ENCODE results near the gene SS18L1.
"Not testable (repeated sequence)": the region's sequence is repeated elsewhere in the genome, so short reads cannot be mapped to it uniquely, and the experiment has no call there.

Gene SS18L1

DNA sequence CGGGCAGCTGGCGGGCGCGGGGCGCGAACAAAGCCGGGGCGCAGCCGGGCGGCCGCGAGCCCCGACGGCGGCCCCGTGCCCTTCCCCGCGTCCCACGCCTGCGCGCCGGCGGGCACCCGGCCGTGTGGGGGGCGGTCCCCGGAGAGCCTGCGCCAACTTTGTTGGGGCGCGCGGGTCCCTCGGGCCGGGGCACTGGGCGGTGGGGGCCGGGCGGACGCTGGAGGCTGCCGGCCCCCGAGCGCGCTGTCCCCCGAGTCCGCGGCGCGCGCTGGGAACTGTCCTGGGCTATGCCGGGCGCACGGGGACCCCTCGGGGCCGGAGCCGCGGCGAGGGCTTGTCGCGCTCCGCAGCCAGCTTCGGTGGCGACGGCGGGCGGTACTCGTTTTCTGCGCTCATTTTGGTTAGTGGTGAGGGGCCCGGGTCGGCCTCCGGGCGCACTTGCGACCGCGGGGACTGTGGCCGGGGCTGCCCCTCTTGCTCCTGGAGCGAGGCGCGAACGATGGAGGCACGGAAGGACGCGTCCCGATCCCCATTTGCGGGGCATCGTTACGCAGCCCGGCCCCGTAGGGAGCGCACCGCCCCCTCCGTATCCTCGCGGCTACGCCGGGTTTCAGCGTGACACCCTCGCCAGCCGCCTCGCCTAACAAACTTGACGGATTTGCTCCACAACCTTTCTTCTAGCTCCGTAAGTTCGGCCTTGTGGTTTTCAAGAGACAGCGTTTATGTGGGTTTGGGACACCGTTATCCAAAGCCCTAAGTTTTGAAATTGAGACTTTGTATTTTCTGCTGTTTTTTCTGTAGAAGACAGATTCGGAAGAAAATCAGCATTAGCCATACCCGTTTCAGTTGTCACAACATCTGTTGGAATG is 622 bp downstream of the SS18L1 start:
- Mint-ChIP-seq H3K36me3 (ENCODE audit: low read depth) (peaks cover 16% of the 10 kb centered on the region), H3K27ac (peak overlapping the region; percentile 86 to 96 (median 95)), H3K4me1 (peaks cover 49% of the 10 kb centered on the region), H3K4me3 (peak overlapping the region; percentile 88 to 97 (median 91)), H3K27me3 (ENCODE audit: low read depth) (no peaks in the 10 kb centered on the region), H3K9me3 (no peaks in the 10 kb centered on the region)
- TF ChIP-seq, protein P1, sequence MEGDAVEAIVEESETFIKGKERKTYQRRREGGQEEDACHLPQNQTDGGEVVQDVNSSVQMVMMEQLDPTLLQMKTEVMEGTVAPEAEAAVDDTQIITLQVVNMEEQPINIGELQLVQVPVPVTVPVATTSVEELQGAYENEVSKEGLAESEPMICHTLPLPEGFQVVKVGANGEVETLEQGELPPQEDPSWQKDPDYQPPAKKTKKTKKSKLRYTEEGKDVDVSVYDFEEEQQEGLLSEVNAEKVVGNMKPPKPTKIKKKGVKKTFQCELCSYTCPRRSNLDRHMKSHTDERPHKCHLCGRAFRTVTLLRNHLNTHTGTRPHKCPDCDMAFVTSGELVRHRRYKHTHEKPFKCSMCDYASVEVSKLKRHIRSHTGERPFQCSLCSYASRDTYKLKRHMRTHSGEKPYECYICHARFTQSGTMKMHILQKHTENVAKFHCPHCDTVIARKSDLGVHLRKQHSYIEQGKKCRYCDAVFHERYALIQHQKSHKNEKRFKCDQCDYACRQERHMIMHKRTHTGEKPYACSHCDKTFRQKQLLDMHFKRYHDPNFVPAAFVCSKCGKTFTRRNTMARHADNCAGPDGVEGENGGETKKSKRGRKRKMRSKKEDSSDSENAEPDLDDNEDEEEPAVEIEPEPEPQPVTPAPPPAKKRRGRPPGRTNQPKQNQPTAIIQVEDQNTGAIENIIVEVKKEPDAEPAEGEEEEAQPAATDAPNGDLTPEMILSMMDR (IDR thresholded peaks at IDR 0.05; ENCODE audit: unreplicated experiment in 3 of 3) = no peak

DNA sequence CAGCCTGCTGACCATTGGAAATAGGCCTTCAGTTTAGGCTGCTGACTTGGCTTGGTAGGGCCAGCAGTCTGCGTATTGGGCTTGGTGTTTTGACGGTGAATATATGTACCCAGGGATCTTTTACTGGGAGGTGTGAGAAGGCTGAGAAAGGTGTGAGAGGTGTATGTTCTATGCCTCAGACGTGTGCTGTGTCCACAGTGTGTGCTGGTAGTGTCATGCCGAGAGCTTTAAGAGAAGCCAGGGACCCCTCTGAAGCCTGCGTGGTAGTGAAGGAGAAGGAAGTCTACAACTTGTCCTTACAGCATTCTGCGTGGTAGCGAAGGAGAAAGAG is 2.1 kb downstream of the SS18L1 start:
- Mint-ChIP-seq H3K27ac (peak overlapping the region in 2 of 3 experiments; percentile 58 to 86), H3K9me3 (no peaks in the 10 kb centered on the region), H3K27me3 (ENCODE audit: low read depth) (no peaks in the 10 kb centered on the region), H3K4me1 (peaks cover 57% of the 10 kb centered on the region), H3K4me3 (peak overlapping the region; percentile 88 to 97 (median 91)), H3K36me3 (ENCODE audit: low read depth) (peaks cover 8% of the 10 kb centered on the region)
- TF ChIP-seq, protein P1 (IDR thresholded peaks at IDR 0.05; ENCODE audit: unreplicated experiment in 3 of 3) = no peak

DNA sequence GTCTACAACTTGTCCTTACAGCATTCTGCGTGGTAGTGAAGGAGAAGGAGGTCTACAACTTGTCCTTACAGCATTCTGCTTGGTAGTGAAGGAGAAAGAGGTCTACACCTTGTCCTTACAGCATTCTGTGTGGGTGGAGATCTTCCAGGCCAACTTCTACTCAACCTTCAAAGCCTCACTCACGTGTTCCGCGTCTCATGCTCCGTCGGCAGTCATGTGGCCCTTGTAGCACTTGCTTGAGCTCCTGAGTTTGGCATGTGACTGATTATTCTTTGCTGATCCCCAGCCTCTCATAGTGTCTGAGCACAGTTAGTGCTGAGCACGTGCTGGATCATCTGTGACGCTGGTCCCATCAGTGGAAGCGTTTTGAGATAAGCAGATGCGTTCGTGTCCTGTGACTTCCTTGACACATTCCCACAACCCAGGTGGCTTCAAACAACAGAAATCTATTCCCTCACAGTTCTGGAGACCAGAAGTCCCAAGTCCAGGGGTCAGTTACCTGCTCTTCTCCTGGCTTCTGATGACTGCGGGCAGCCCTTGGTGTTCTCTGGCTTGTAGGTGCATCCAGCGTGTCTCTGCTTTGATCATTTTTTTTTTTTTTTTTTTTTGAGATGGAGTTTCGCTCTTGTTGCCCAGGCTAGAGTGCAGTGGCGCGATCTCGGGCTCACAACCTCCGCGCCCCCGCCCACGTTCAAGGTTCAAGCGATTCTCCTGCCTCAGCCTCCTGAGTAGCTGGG is 2.6 kb downstream of the SS18L1 start:
- Mint-ChIP-seq H3K27me3 (ENCODE audit: low read depth) (no peaks in the 10 kb centered on the region), H3K4me3 (peak overlapping the region; percentile 88 to 97 (median 91)), H3K4me1 (peaks cover 53% of the 10 kb centered on the region), H3K36me3 (ENCODE audit: low read depth) (peaks cover 6% of the 10 kb centered on the region), H3K9me3 (no peaks in the 10 kb centered on the region), H3K27ac (peak overlapping the region in 1 of 3 experiments; percentile 58)
- TF ChIP-seq, protein P1 (IDR thresholded peaks at IDR 0.05; ENCODE audit: unreplicated experiment in 3 of 3) = no peak

DNA sequence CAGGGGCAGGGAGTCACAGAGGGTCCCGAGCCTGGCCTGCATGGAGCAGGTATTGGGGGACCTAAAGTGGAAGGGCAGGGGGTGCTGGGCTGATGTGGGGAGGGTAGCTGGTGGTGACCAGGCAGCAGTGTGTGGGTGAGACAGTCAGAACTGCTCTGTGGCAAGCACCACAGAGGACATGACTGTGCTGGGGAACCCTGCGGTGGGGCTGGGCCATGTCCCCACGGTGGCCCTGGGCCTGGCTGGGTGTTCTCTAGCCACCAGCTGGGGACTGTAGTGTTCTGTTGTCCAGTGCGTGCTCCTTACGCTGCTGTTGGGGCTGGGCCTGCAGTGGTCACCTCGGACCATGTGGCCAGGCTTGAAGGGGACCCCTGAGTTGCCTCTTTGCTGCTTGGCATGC is 3.6 kb downstream of the SS18L1 start:
- Mint-ChIP-seq H3K27me3 (ENCODE audit: low read depth) (no peaks in the 10 kb centered on the region), H3K27ac (no peak overlapping the region), H3K9me3 (no peaks in the 10 kb centered on the region), H3K4me1 (peaks cover 44% of the 10 kb centered on the region), H3K4me3 (peak overlapping the region in 2 of 3 experiments; percentile 38 to 48), H3K36me3 (ENCODE audit: low read depth) (peaks cover 8% of the 10 kb centered on the region)
- TF ChIP-seq, protein P1 (IDR thresholded peaks at IDR 0.05; ENCODE audit: unreplicated experiment in 3 of 3) = no peak

DNA sequence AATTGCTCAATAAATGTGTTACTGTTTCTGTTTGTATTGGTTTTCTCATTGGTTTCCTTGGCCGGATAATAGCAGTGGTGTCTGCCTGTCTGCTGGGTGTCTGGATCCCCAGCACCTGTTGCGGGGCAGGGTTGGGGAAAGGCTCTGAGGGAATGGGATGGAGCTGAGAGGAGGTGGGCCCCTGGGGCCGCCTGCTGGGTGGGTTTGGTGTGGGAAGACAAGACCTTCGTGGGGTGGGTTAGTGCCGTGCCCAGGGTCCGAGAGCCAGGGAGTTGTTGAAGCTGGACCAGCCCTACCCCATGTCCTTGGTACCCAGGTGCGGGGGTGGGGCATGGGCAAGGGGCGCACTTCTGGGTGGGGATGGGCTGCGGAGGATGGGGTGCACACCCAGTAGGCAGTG is 4.0 kb downstream of the SS18L1 start:
- Mint-ChIP-seq H3K27me3 (ENCODE audit: low read depth) (no peaks in the 10 kb centered on the region), H3K4me1 (peaks cover 41% of the 10 kb centered on the region), H3K27ac (no peak overlapping the region), H3K4me3 (peak overlapping the region in 2 of 3 experiments; percentile 38 to 48), H3K36me3 (ENCODE audit: low read depth) (peaks cover 12% of the 10 kb centered on the region), H3K9me3 (no peaks in the 10 kb centered on the region)
- TF ChIP-seq, protein P1 (IDR thresholded peaks at IDR 0.05; ENCODE audit: unreplicated experiment in 3 of 3) = no peak

DNA sequence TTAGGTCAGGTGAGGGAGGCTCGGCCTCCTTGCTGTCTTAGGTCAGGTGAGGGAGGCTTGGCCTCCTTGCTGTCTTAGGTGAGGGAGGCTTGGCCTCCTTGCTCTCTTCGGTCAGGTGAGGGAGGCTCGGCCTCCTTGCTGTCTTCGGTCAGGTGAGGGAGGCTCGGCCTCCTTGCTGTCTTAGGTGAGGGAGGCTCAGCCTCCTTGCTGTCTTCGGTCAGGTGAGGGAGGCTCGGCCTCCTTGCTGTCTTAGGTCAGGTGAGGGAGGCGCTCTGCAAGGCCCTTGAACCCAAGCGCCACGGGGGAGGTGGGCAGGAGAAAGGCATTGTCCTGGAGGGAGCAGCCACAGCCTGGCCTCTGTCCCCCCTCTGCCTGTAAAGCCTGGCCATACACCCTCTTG is 4.8 kb downstream of the SS18L1 start:
- not testable (repeated sequence) for H3K27me3 Mint-ChIP-seq (ENCODE audit: low read depth); H3K9me3 Mint-ChIP-seq; H3K27ac Mint-ChIP-seq; H3K4me3 Mint-ChIP-seq
- peaks cover 20% of the 10 kb centered on the region for H3K36me3 Mint-ChIP-seq (ENCODE audit: low read depth)
- peaks cover 41% of the 10 kb centered on the region for H3K4me1 Mint-ChIP-seq
